Lung (tissue), 12 donors: ENCODE results near the gene COX6B2. TPM values are rescaled to one million over a fixed set of nuclear protein-coding genes. Genes with fewer than 3 reads are reported as not detected.
A peak's percentile ranks its signal among the peaks of the same experiment; 100 is the strongest.

ENCODE experiments used
- ATAC-seq: fragments of 200-7000 bp; cut with Tn5 transposase; one replicate; pipeline ENCODE4 v1.9.1; 2020; ENCODE audit warnings: moderate number of reproducible peaks; ENCODE audit not compliant: insufficient read depth, low FRiP score
- DNase-seq, 3 donors: peaks; one replicate each; pipeline ENCODE4 v3.0.0-alpha.2; 2013 to 2017
- H3K27ac ChIP-seq, 2 donors: one replicate each; pipeline ENCODE4 v1.5.1; 2013; ENCODE audit warnings: mild to moderate bottlenecking in 2 of 2, moderate library complexity in 2 of 2, control low read depth in 1 of 2, inconsistent platforms in 1 of 2, low read depth in 1 of 2, low read length in 1 of 2
- H3K27me3 ChIP-seq, 3 donors: one replicate each; pipeline ENCODE4 v1.5.1; 2013; ENCODE audit warnings: low read length in 2 of 3; ENCODE audit not compliant: control insufficient read depth in 3 of 3, insufficient read depth in 3 of 3
- H3K36me3 ChIP-seq, 4 donors: one replicate each; pipeline ENCODE4 v1.5.1; 2013; ENCODE audit warnings: low read length in 4 of 4, mild to moderate bottlenecking in 1 of 4, moderate library complexity in 1 of 4; ENCODE audit not compliant: control insufficient read depth in 4 of 4, insufficient read depth in 4 of 4
- H3K4me1 ChIP-seq, 5 donors: one replicate each; pipeline ENCODE4 v1.5.1; 2013; ENCODE audit warnings: low read length in 5 of 5, mild to moderate bottlenecking in 2 of 5, moderate library complexity in 1 of 5; ENCODE audit not compliant: control insufficient read depth in 5 of 5, insufficient read depth in 5 of 5
- H3K4me3 ChIP-seq: one replicate; pipeline ENCODE4 v1.5.1; 2013; ENCODE audit warnings: mild to moderate bottlenecking, control low read depth, moderate library complexity
- H3K9ac ChIP-seq, 2 donors: one replicate each; pipeline ENCODE4 v1.5.1; 2013; ENCODE audit warnings: low read length in 2 of 2, control low read depth in 1 of 2; ENCODE audit not compliant: insufficient read depth in 1 of 2
- H3K9me3 ChIP-seq, 4 donors: one replicate each; pipeline ENCODE4 v1.5.1; 2013; ENCODE audit warnings: low read length in 3 of 4, mild to moderate bottlenecking in 1 of 4, moderate library complexity in 1 of 4; ENCODE audit not compliant: control insufficient read depth in 4 of 4, insufficient read depth in 3 of 4
- CTCF ChIP-seq: IDR thresholded peaks from 2 replicates; pipeline ENCODE4 v1.5.1; 2012; ENCODE audit warnings: mild to moderate bottlenecking; ENCODE audit errors: control extremely low read depth, extremely low read depth
- WGBS, 2 donors: extraction: QIAGEN DNeasy Blood & Tissue Kit; methylation state at CpG; one replicate each; pipeline ENCODE4 v1.1.7; 2013; 5-methylcytosine and 5-hydroxymethylcytosine counted together
- polyA plus RNA-seq, 2 donors: library from polyadenylated mRNA; stranded (reverse); fragments of 200-250 nt; gene quantifications; one replicate each; pipeline ENCODE4 v1.2.1, GENCODE V29; 2013
- total RNA-seq, 2 donors: library from RNA; depleted of rRNA in 1 of 2; stranded (reverse); fragments of >200 nt in 1 of 2; gene quantifications; one replicate each; pipeline ENCODE4 v1.2.1, GENCODE V29; 2014 to 2021
- donor health status: control.
- donor health status: control.
- donor health status: Bipolar disorder and iron deficiency.
- donor health status: healthy.
- donor health status: DM: yes; HTN: yes; CAD: no.

Gene COX6B2
- total and polyA plus RNA-seq, 4 donors = 0.16 to 1.4 (median 0.50) TPM; not detected in 1

GRCh38 chr19:55340784-55341147 lies 13.8 kb downstream of the COX6B2 start:
- Histone ChIP-seq H3K9ac (no peak overlapping the region), H3K9me3 (no peaks in the 10 kb centered on the region), H3K4me1 (peaks cover 6 to 23% (median 9%) of the 10 kb centered on the region in 5 donors), H3K27ac (no peak overlapping the region), H3K27me3 (no peaks in the 10 kb centered on the region), H3K4me3 (peak overlapping the region; percentile 50), H3K36me3 (peaks cover 0 to 17% (median 6%) of the 10 kb centered on the region in 4 donors)
- no peak for TF ChIP-seq CTCF
- 1 to 4% methylated on average over 23 to 24 of the region's 24 CpGs for WGBS, 2 donors
- ATAC-seq = no peak
- DNase-seq = peak; percentile 45 to 57 (median 47)

- H3K9ac ChIP-seq = peak overlapping the region in 1 of 2 donors; percentile 86
- DNase-seq (peak in 2 of 3 donors; percentile 32 to 54), ATAC-seq (no peak)
- H3K4me3 ChIP-seq = peak overlapping the region; percentile 50
- H3K4me1 ChIP-seq = peaks cover 6 to 23% (median 9%) of the 10 kb centered on the region in 5 donors
- no peak for TF ChIP-seq CTCF
- H3K9me3 ChIP-seq = no peaks in the 10 kb centered on the region
- WGBS, 2 donors = 4 to 7% methylated on average over 28 to 44 of the region's 44 CpGs
- no peaks in the 10 kb centered on the region for H3K27me3 ChIP-seq
- H3K36me3 ChIP-seq = peaks cover 0 to 17% (median 6%) of the 10 kb centered on the region in 4 donors
- peak overlapping the region; percentile 71 to 85 for H3K27ac ChIP-seq
These were observed 14.4 kb downstream of the COX6B2 start for GRCh38 chr19:55339889-55340783.

- Histone ChIP-seq H3K27me3 (no peaks in the 10 kb centered on the region), H3K4me3 (peak within 1 kb of the TSS; percentile 50), H3K4me1 (peaks cover 6 to 23% (median 9%) of the 10 kb centered on the region in 5 donors), H3K27ac (peak within 1 kb of the TSS; percentile 91 to 94), H3K9ac (peak within 1 kb of the TSS; percentile 94 to 98), H3K36me3 (peaks cover 0 to 17% (median 6%) of the 10 kb centered on the region in 4 donors), H3K9me3 (no peaks in the 10 kb centered on the region)
- peak; percentile 100 for DNase-seq
- 0 to 1% methylated on average over 63 of the region's 63 CpGs for WGBS, 2 donors
- ATAC-seq = peak; percentile 94
- TF ChIP-seq CTCF = no peak
These were observed 15.2 kb downstream of the COX6B2 start, which contains the start of gene KMT5C for GRCh38 chr19:55339105-55339888. Gene KMT5C (plus strand): TSS chr19:55339876. CDS start chr19:55341937, 2,061 bp downstream.
